ENCODE data around the gene THEM4. TPM values are rescaled to one million over a fixed set of nuclear protein-coding genes. Genes with fewer than 3 reads are reported as not detected.

THEM4 gene
- total and polyA plus RNA-seq, 2 of the 8 experiments (the other 6 are each of a cell fraction or from before 2014, with no cell fraction given) = 9.9 to 11.2 TPM

DNA sequence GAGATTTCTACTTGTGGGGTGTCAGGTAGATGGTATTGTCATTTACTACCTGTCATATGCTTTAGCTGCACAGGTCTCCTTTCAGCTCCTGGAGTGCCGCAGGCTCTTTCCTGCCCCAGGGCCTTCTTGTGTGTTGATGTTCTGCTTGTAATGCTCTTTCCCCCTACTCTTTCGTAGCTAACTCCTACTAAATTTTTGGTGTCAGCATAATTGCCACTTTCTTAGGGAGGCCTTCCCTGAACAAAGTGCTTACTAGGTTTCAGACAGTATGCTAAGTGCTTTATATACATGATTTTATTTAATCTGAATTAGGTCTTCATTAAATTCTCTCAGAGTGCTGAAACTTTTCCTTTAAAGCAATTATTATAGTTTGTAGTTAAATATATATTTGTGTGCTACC lies 4.8 kb upstream of the THEM4 start (continued):
- TF ChIP-seq, protein P1, sequence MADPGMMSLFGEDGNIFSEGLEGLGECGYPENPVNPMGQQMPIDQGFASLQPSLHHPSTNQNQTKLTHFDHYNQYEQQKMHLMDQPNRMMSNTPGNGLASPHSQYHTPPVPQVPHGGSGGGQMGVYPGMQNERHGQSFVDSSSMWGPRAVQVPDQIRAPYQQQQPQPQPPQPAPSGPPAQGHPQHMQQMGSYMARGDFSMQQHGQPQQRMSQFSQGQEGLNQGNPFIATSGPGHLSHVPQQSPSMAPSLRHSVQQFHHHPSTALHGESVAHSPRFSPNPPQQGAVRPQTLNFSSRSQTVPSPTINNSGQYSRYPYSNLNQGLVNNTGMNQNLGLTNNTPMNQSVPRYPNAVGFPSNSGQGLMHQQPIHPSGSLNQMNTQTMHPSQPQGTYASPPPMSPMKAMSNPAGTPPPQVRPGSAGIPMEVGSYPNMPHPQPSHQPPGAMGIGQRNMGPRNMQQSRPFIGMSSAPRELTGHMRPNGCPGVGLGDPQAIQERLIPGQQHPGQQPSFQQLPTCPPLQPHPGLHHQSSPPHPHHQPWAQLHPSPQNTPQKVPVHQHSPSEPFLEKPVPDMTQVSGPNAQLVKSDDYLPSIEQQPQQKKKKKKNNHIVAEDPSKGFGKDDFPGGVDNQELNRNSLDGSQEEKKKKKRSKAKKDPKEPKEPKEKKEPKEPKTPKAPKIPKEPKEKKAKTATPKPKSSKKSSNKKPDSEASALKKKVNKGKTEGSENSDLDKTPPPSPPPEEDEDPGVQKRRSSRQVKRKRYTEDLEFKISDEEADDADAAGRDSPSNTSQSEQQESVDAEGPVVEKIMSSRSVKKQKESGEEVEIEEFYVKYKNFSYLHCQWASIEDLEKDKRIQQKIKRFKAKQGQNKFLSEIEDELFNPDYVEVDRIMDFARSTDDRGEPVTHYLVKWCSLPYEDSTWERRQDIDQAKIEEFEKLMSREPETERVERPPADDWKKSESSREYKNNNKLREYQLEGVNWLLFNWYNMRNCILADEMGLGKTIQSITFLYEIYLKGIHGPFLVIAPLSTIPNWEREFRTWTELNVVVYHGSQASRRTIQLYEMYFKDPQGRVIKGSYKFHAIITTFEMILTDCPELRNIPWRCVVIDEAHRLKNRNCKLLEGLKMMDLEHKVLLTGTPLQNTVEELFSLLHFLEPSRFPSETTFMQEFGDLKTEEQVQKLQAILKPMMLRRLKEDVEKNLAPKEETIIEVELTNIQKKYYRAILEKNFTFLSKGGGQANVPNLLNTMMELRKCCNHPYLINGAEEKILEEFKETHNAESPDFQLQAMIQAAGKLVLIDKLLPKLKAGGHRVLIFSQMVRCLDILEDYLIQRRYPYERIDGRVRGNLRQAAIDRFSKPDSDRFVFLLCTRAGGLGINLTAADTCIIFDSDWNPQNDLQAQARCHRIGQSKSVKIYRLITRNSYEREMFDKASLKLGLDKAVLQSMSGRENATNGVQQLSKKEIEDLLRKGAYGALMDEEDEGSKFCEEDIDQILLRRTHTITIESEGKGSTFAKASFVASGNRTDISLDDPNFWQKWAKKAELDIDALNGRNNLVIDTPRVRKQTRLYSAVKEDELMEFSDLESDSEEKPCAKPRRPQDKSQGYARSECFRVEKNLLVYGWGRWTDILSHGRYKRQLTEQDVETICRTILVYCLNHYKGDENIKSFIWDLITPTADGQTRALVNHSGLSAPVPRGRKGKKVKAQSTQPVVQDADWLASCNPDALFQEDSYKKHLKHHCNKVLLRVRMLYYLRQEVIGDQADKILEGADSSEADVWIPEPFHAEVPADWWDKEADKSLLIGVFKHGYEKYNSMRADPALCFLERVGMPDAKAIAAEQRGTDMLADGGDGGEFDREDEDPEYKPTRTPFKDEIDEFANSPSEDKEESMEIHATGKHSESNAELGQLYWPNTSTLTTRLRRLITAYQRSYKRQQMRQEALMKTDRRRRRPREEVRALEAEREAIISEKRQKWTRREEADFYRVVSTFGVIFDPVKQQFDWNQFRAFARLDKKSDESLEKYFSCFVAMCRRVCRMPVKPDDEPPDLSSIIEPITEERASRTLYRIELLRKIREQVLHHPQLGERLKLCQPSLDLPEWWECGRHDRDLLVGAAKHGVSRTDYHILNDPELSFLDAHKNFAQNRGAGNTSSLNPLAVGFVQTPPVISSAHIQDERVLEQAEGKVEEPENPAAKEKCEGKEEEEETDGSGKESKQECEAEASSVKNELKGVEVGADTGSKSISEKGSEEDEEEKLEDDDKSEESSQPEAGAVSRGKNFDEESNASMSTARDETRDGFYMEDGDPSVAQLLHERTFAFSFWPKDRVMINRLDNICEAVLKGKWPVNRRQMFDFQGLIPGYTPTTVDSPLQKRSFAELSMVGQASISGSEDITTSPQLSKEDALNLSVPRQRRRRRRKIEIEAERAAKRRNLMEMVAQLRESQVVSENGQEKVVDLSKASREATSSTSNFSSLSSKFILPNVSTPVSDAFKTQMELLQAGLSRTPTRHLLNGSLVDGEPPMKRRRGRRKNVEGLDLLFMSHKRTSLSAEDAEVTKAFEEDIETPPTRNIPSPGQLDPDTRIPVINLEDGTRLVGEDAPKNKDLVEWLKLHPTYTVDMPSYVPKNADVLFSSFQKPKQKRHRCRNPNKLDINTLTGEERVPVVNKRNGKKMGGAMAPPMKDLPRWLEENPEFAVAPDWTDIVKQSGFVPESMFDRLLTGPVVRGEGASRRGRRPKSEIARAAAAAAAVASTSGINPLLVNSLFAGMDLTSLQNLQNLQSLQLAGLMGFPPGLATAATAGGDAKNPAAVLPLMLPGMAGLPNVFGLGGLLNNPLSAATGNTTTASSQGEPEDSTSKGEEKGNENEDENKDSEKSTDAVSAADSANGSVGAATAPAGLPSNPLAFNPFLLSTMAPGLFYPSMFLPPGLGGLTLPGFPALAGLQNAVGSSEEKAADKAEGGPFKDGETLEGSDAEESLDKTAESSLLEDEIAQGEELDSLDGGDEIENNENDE (IDR thresholded peaks at IDR 0.05; ENCODE audit: insufficient replicate concordance, low read length) = no peak
- TF ChIP-seq SIRT6 (IDR thresholded peaks at IDR 0.05; ENCODE audit: low read length) (no peak), PHF8 (conservative IDR thresholded peaks at IDR 0.05; ENCODE audit: low read depth, low read length) (no peak), FOSL1 (IDR thresholded peaks at IDR 0.05; ENCODE audit: insufficient read depth, low read depth, low read length) (no peak), RXRA (IDR thresholded peaks at IDR 0.05; ENCODE audit: insufficient read depth, low read depth, low read length) (no peak)
- TF ChIP-seq, protein P2, sequence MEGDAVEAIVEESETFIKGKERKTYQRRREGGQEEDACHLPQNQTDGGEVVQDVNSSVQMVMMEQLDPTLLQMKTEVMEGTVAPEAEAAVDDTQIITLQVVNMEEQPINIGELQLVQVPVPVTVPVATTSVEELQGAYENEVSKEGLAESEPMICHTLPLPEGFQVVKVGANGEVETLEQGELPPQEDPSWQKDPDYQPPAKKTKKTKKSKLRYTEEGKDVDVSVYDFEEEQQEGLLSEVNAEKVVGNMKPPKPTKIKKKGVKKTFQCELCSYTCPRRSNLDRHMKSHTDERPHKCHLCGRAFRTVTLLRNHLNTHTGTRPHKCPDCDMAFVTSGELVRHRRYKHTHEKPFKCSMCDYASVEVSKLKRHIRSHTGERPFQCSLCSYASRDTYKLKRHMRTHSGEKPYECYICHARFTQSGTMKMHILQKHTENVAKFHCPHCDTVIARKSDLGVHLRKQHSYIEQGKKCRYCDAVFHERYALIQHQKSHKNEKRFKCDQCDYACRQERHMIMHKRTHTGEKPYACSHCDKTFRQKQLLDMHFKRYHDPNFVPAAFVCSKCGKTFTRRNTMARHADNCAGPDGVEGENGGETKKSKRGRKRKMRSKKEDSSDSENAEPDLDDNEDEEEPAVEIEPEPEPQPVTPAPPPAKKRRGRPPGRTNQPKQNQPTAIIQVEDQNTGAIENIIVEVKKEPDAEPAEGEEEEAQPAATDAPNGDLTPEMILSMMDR (IDR thresholded peaks at IDR 0.05; ENCODE audit: control extremely low read depth in 1 of 3, insufficient read depth in 1 of 3, low read depth in 1 of 3, low read length in 3 of 3) = no peak
